CD1c-positive myeloid dendritic cell (primary cell): ENCODE results near the gene ABHD10.

Experiments
- DNase-seq: peaks from one replicate; pipeline ENCODE4 v3.0.0-alpha.2; 2016; ENCODE audit errors: extremely low spot score

Gene ABHD10

GRCh38 chr3:111978583-111979433 lies at the start of gene ABHD10:
Gene ABHD10, plus strand, starts transcription at chr3:111979026. Its CDS starts 36 bp downstream, at chr3:111979062.
- DNase-seq: peak; percentile 100

GRCh38 chr3:111929484-111929883 lies 49.3 kb upstream of the ABHD10 start:
- DNase-seq: no peak

- no peak for DNase-seq
These were observed 45.9 kb upstream of the ABHD10 start for GRCh38 chr3:111932946-111933345.

GRCh38 chr3:111936191-111936841 lies 42.5 kb upstream of the ABHD10 start:
- no peak for DNase-seq

GRCh38 chr3:111936967-111937366 lies 41.9 kb upstream of the ABHD10 start:
- DNase-seq: no peak

GRCh38 chr3:111937871-111938270 lies 41.0 kb upstream of the ABHD10 start:
- no peak for DNase-seq

- no peak for DNase-seq
These were observed 39.0 kb upstream of the ABHD10 start for GRCh38 chr3:111939873-111940272.

GRCh38 chr3:111943533-111943932 lies 35.3 kb upstream of the ABHD10 start:
- DNase-seq: no peak

GRCh38 chr3:111944372-111944771 lies 34.5 kb upstream of the ABHD10 start:
- DNase-seq: no peak

GRCh38 chr3:111947231-111947630 lies 31.6 kb upstream of the ABHD10 start:
- no peak for DNase-seq

GRCh38 chr3:111948786-111949185 lies 30.0 kb upstream of the ABHD10 start:
- no peak for DNase-seq

GRCh38 chr3:111949712-111950111 lies 29.1 kb upstream of the ABHD10 start:
- DNase-seq: no peak

- DNase-seq: no peak
These were observed 27.8 kb upstream of the ABHD10 start for GRCh38 chr3:111951032-111951431.

- no peak for DNase-seq
These were observed 26.7 kb upstream of the ABHD10 start for GRCh38 chr3:111952086-111952485.

- DNase-seq: no peak
These were observed 25.9 kb upstream of the ABHD10 start for GRCh38 chr3:111952866-111953450.

- DNase-seq: no peak
These were observed 24.4 kb upstream of the ABHD10 start for GRCh38 chr3:111954228-111954990.

- no peak for DNase-seq
These were observed 22.9 kb upstream of the ABHD10 start for GRCh38 chr3:111955876-111956275.

GRCh38 chr3:111956449-111956848 lies 22.4 kb upstream of the ABHD10 start:
- no peak for DNase-seq

GRCh38 chr3:111956995-111957734 lies 21.7 kb upstream of the ABHD10 start:
- DNase-seq: no peak

GRCh38 chr3:111961461-111962164 lies 17.2 kb upstream of the ABHD10 start:
- no peak for DNase-seq

GRCh38 chr3:111963424-111963823 lies 15.4 kb upstream of the ABHD10 start:
- DNase-seq: no peak
